ENCODE data around the gene ZNF92. TPM values are rescaled to one million over a fixed set of nuclear protein-coding genes. Genes with fewer than 3 reads are reported as not detected.

Gene ZNF92
- total and polyA plus RNA-seq, 2 of the 13 experiments (the other 11 are each of a cell fraction or from before 2014, with no cell fraction given), result 4.0 to 13.2 TPM

DNA sequence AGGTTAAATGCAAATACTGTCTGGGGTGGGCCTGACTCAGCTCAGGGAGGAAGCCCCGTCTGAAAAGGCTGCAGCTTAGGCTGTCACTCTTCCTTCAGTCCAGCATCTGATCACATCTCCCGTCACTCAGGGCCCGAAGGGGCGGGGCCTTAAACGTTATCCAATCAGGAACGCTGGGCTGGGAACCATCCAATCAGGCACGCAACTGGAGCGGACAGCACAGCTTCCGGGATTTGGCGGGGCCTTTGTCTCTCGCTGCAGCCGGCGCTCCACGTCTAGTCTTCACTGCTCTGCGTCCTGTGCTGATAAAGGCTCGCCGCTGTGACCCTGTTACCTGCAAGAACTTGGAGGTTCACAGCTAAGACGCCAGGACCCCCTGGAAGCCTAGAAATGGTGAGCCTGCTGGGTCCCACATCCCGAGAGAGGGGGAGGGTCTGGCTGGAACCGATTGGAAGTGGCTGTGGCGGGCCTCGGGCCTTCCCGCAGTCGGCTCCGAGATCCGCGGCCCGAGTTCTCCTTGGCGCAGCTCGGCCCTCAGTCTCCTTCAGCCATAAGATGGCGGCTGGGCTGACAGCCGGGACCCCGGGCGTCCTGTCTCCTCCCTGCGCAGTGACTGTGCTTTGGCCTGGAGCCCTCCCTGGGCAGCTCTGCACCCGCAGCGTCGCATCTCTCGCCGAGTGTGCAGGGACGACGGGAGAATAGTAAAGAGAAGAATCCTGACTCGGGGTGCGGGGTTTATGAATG, at the start of gene ZNF92 (continued):
- TF ChIP-seq, protein P1, sequence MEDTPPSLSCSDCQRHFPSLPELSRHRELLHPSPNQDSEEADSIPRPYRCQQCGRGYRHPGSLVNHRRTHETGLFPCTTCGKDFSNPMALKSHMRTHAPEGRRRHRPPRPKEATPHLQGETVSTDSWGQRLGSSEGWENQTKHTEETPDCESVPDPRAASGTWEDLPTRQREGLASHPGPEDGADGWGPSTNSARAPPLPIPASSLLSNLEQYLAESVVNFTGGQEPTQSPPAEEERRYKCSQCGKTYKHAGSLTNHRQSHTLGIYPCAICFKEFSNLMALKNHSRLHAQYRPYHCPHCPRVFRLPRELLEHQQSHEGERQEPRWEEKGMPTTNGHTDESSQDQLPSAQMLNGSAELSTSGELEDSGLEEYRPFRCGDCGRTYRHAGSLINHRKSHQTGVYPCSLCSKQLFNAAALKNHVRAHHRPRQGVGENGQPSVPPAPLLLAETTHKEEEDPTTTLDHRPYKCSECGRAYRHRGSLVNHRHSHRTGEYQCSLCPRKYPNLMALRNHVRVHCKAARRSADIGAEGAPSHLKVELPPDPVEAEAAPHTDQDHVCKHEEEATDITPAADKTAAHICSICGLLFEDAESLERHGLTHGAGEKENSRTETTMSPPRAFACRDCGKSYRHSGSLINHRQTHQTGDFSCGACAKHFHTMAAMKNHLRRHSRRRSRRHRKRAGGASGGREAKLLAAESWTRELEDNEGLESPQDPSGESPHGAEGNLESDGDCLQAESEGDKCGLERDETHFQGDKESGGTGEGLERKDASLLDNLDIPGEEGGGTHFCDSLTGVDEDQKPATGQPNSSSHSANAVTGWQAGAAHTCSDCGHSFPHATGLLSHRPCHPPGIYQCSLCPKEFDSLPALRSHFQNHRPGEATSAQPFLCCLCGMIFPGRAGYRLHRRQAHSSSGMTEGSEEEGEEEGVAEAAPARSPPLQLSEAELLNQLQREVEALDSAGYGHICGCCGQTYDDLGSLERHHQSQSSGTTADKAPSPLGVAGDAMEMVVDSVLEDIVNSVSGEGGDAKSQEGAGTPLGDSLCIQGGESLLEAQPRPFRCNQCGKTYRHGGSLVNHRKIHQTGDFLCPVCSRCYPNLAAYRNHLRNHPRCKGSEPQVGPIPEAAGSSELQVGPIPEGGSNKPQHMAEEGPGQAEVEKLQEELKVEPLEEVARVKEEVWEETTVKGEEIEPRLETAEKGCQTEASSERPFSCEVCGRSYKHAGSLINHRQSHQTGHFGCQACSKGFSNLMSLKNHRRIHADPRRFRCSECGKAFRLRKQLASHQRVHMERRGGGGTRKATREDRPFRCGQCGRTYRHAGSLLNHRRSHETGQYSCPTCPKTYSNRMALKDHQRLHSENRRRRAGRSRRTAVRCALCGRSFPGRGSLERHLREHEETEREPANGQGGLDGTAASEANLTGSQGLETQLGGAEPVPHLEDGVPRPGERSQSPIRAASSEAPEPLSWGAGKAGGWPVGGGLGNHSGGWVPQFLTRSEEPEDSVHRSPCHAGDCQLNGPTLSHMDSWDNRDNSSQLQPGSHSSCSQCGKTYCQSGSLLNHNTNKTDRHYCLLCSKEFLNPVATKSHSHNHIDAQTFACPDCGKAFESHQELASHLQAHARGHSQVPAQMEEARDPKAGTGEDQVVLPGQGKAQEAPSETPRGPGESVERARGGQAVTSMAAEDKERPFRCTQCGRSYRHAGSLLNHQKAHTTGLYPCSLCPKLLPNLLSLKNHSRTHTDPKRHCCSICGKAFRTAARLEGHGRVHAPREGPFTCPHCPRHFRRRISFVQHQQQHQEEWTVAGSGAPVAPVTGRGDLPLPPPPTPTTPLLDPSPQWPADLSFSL (CRISPR knock-in tag; IDR thresholded peaks at IDR 0.05), result no peak
- TF ChIP-seq TEAD3 (CRISPR knock-in tag; optimal IDR thresholded peaks at IDR 0.05; ENCODE audit: borderline replicate concordance) (no peak), ZNF552 (CRISPR knock-in tag; IDR thresholded peaks at IDR 0.05; ENCODE audit: borderline replicate concordance) (no peak), KLF12 (CRISPR knock-in tag; IDR thresholded peaks at IDR 0.05; ENCODE audit: borderline replicate concordance) (peak; percentile 64; the same call in 1 of the 2 replicates), ZNF333 (CRISPR knock-in tag; IDR thresholded peaks at IDR 0.05; ENCODE audit: borderline replicate concordance) (no peak), RFX1 (IDR thresholded peaks at IDR 0.05) (no peak), ZMAT3 (CRISPR knock-in tag; conservative IDR thresholded peaks at IDR 0.05) (no peak), ZMYM4 (CRISPR knock-in tag; IDR thresholded peaks at IDR 0.05) (peak; percentile 96), ZNF768 (CRISPR knock-in tag; IDR thresholded peaks at IDR 0.05) (peak; percentile 29; the same call in 1 of the 2 replicates), ZNF180 (CRISPR knock-in tag; IDR thresholded peaks at IDR 0.05; ENCODE audit: borderline replicate concordance, low read depth) (no peak), CHD4 (IDR thresholded peaks at IDR 0.05; ENCODE audit: borderline replicate concordance, low read length) (no peak)
- TF ChIP-seq, protein P2, sequence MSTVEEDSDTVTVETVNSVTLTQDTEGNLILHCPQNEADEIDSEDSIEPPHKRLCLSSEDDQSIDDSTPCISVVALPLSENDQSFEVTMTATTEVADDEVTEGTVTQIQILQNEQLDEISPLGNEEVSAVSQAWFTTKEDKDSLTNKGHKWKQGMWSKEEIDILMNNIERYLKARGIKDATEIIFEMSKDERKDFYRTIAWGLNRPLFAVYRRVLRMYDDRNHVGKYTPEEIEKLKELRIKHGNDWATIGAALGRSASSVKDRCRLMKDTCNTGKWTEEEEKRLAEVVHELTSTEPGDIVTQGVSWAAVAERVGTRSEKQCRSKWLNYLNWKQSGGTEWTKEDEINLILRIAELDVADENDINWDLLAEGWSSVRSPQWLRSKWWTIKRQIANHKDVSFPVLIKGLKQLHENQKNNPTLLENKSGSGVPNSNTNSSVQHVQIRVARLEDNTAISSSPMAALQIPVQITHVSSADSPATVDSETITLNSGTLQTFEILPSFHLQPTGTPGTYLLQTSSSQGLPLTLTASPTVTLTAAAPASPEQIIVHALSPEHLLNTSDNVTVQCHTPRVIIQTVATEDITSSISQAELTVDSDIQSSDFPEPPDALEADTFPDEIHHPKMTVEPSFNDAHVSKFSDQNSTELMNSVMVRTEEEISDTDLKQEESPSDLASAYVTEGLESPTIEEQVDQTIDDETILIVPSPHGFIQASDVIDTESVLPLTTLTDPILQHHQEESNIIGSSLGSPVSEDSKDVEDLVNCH (CRISPR knock-in tag; IDR thresholded peaks at IDR 0.05), result no peak
- TF ChIP-seq, protein P3, sequence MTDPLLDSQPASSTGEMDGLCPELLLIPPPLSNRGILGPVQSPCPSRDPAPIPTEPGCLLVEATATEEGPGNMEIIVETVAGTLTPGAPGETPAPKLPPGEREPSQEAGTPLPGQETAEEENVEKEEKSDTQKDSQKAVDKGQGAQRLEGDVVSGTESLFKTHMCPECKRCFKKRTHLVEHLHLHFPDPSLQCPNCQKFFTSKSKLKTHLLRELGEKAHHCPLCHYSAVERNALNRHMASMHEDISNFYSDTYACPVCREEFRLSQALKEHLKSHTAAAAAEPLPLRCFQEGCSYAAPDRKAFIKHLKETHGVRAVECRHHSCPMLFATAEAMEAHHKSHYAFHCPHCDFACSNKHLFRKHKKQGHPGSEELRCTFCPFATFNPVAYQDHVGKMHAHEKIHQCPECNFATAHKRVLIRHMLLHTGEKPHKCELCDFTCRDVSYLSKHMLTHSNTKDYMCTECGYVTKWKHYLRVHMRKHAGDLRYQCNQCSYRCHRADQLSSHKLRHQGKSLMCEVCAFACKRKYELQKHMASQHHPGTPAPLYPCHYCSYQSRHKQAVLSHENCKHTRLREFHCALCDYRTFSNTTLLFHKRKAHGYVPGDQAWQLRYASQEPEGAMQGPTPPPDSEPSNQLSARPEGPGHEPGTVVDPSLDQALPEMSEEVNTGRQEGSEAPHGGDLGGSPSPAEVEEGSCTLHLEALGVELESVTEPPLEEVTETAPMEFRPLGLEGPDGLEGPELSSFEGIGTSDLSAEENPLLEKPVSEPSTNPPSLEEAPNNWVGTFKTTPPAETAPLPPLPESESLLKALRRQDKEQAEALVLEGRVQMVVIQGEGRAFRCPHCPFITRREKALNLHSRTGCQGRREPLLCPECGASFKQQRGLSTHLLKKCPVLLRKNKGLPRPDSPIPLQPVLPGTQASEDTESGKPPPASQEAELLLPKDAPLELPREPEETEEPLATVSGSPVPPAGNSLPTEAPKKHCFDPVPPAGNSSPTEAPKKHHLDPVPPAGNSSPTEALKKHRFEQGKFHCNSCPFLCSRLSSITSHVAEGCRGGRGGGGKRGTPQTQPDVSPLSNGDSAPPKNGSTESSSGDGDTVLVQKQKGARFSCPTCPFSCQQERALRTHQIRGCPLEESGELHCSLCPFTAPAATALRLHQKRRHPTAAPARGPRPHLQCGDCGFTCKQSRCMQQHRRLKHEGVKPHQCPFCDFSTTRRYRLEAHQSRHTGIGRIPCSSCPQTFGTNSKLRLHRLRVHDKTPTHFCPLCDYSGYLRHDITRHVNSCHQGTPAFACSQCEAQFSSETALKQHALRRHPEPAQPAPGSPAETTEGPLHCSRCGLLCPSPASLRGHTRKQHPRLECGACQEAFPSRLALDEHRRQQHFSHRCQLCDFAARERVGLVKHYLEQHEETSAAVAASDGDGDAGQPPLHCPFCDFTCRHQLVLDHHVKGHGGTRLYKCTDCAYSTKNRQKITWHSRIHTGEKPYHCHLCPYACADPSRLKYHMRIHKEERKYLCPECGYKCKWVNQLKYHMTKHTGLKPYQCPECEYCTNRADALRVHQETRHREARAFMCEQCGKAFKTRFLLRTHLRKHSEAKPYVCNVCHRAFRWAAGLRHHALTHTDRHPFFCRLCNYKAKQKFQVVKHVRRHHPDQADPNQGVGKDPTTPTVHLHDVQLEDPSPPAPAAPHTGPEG (CRISPR knock-in tag; IDR thresholded peaks at IDR 0.05), result 0 out of 2 replicates have a peak, but pooled peaks have one; percentile 47
